Fibroblast of skin of scalp (primary cell): Measurements from ENCODE around the gene POP4. TPM values are rescaled to one million over a fixed set of nuclear protein-coding genes. Genes with fewer than 3 reads are reported as not detected.
"Not testable (repeated sequence)": the region's sequence is repeated elsewhere in the genome, so short reads cannot be mapped to it uniquely, and the experiment has no call there.

Source experiments
- DNase-seq: peaks from one replicate; pipeline ENCODE4 v3.0.0-alpha.2; 2013
- polyA plus RNA-seq, 2 experiments: library from polyadenylated mRNA; unstranded; fragments of 120-200 nt; gene quantifications; one replicate each; pipeline ENCODE4 v1.2.1, GENCODE V29; 2013; ENCODE audit not compliant: insufficient read length in 2 of 2

Gene POP4, protein sequence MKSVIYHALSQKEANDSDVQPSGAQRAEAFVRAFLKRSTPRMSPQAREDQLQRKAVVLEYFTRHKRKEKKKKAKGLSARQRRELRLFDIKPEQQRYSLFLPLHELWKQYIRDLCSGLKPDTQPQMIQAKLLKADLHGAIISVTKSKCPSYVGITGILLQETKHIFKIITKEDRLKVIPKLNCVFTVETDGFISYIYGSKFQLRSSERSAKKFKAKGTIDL
- polyA plus RNA-seq (2013, experiment 1 of 2; ENCODE audit: insufficient read length) = 65.5 TPM
- 63.3 TPM for polyA plus RNA-seq (2013, experiment 2 of 2; ENCODE audit: insufficient read length)

DNA sequence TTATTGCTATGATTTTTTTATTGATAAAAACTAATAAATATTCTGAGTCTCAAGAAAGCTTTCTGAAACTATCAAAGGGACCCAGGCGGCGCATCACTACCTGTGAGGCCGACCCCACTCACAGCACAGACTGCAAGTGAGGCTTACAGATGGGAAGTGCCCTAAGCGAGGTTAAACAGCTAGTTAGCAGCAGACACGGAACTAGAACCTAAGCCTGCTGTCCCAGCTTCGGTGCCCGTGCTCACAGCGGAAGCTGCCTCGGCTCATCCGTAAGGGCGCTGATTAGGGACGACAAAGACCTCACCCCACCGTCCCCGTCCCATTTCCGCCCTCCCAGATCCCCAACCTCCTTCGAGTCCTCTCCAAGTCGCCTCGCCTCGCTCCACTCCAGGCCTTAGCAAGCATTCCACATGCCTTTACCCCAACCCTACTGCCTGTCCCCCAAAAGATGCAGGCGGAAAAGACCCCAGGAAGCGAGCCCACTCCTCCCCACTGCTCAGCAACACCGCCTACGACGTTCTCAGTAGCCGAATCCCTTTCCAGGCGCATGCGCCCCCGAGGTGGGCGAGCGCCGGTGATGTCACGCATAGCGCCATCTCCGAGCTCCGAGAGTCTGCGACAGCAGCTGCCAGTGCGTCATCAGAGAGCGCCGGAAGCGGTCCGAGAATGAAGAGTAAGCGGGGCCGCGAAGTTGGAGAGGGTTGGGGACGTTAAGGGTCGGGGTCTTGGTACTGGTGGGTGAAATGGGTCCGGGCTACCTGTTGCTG lies at the start of gene POP4:
Gene POP4 (plus strand): TSS at position 631 of the 767 bp plus-strand sequence. CDS start 36 bp downstream, at position 667.
- peak; percentile 96 for DNase-seq

DNA sequence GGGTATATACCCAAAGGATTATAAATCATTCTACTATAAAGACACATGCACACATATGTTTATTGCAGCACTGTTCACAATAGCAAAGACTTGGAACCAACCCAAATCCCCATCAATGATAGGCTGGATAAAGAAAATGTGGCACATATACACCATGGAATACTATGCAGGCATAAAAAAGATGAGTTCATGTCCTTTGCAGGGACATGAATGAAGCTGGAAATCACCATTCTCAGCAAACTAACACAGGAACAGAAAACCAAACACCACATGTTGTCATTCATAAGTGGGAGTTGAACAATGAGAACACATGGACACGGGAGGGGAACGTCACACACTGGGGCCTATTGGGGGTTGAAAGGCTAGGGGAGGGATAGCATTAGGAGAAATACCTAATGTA lies 47.0 kb upstream of the POP4 start:
- not testable (repeated sequence) for DNase-seq

DNA sequence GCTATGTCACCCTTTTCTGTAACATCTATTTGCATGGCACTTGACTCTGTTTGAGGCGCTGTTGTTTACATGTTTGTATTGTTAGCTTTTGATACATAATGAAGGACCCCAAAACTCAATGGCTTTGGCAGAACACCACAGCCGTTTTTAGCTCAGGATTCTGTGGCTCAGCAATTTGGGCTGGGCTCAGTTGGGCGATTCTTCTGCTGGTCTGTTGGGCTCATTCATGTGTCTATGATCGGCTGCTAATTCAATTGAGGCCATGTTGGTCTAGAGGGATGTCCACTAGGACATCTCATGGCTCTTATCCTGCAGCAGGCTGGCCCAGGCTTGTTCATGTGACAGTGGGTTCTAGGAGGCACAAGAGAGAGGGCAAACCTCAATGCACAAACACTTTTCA lies 46.3 kb upstream of the POP4 start:
- DNase-seq = no peak

DNA sequence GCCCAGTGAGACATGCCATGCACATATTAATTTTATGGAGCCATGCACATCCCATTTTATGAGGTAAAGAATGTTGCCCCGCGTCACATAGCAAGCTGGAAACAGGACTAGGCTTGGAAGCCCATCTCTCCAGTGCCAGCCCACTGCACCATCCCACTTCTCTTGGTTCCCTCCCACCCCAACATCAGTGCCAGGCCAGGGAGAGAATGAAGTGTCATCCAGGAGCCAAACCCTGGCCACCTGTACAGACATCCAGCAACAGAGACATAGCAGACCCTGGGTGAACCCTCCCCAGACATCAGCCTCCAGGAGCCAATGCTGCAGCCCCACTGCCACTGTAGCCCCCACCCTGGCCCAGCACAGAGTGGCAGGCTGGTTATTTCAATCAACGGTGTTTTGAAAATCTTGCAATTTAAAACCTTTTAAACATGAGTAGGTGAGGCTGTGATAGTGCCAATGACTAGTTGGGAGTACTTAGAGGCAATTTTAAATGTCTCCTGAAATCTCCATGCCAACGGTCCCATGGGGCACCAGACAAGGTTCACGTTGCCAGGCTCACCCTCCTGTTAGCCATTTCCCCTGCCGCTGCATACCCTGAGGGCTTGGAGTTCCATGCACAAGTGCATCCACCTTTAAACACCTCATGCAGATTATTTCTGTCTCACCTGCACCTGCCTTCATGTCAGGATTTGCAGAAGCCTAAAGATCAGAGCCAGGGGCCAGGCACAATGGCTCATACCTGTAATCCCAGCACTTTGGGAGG lies 45.6 kb upstream of the POP4 start:
- no peak for DNase-seq

DNA sequence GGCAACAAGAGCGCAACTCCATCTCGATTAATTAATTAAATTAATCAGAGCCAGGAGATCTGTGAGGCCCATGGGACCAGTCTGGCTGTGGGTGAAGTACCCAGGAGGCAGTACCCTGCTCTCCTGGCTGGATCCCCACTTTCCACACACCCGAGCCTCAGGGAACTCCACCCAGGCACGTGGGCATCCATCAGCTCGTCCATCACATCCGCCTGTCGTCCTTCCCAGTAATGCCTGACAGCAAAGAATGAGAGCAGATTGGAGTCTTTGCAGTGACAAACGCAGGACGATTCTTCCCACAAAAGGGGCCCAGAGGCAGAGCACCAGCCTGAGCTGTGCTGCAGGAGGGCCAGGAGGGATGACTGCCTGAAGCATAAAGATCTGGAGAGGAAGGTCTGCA lies 44.5 kb upstream of the POP4 start:
- no peak for DNase-seq

DNA sequence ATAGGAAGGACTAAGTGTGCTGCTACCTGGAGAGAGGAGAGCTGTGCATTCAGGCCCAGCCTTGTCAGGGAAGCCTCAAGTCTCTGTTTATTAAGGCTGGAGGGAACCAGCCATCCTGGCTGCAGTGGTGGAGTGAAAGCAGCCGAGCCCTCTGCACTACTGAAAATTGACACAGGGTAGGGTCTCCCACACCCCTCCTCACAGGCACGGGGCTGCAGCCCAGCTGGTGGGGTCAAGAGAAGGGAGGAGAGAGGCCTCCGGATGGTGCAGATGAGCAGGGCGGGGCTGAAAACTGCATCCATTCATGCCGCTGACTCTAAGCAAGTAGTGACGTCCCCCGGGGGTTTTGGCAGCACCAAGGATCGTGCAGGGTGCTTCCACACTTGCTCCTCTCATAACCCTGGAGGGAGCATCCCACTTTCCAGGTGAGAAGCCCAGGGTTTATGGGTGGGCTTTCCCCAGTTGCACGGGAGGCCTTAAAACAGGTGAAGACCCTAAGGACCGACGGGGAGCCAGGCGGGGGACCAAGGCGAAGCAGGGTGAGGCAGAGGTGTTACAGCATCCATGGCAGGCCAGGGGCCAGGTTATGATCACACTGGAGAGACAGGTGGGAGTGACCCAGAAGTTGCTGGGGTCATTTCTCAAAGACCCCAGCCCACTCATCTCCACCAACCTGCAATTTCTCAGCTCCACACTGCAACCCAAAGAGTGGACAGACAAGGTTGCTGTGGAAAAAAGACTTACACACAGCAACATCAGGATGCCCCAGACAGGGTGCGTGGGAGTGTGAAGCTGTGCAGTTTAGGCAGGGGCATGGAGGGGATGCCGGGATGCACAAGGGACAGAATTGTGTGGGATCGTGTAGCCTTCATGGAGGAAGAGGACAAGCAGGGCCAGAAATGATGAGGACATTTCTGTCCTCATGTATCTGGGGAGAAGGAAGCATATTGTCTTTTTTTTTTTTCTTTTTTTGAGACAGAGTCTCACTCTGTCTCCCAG lies 43.5 kb upstream of the POP4 start:
- DNase-seq = no peak

DNA sequence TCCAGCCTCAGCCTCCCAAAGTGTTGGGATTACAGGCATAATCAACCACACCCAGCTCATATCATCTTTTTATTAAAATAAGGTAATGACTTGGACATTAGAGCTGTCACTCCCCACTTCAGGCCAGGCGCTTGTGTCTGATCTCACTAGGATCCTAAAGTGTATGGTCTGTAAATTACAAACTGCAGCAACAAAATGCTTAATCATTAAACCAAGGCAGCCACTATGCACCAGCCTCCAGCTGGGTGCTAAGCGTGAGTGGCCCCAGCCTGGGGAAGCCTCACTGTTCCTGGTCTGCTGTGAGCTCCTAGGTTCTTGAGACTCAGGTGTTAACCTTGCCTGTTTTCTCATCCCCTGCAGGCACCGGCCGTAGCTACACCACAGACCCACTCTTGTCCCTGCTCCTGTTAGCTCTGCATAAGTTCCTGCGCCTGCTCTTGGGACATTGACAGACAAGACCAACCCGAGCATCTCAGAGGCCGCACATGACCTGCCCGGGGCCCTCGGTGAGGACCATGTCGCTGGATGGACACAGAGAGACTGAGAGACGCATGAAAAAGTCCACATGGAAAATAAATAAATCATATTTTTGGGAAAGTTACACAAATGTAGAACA lies 42.5 kb upstream of the POP4 start:
- DNase-seq = no peak

DNA sequence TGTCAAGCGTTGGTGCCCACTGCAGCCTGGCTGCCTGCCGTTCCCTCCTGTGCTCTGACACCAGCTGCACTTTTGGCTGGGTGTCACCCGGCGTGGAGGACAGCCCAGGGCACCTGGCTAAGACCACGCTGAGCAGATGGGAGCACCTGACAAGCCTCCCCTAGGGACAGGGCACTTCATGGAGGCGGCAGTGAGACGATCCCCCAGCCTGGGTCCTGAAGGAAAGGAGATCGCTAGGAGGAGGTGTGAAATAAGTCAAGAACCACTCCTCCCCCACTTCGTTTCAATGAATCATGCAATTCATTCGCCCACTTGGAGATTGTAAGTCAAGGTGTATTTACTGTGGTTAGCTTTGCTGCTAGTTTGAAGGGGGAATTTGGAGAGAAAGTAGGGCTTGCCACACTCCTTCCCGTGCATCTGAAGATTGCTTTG lies 41.5 kb upstream of the POP4 start:
- DNase-seq = no peak

DNA sequence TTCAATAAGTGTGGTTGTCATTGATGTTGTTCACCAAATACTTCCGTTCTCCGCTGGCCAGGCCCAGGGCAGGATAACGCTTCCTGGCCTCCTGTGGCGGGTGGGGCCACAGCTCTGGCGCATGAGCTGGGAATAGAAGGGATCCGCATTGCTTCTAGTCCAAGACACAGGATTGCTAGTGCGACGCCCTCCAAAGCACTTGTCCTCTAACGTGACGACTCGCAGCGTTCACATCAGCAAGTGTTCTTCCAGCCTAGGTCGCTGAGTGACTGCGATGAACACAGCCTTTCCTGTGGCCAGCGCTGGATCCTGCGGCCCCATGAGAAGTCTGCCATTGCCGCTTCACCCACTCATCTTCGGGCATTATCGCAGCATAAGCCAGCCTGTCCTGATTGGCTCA lies 40.9 kb upstream of the POP4 start:
- no peak for DNase-seq

DNA sequence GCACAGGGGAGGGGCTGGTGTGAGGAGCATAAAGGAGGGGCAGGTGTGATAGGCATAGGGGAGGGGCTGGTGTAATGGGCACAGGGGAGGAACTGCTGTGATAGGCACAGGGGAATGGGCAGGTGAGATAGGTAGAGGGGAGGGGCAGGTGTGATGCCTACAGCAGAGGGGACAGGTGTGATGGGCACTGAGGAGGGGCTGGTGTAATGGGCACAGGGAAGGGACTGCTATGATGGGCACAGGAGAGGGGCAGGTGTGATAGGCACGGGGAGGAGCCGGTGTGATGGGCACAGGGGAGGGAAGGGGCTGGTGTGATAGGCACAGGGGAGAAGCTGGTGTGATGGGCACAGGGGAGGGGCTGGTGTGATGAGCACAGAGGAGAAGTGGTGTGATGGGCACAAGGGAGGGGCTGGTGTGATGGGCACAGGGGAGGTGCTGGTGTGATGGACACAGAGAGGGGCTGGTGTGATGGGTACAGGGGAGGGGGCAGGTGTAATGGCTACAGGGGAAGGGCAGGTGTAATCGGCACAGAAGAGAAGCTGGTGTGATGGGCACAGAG lies 39.5 kb upstream of the POP4 start:
- no peak for DNase-seq

DNA sequence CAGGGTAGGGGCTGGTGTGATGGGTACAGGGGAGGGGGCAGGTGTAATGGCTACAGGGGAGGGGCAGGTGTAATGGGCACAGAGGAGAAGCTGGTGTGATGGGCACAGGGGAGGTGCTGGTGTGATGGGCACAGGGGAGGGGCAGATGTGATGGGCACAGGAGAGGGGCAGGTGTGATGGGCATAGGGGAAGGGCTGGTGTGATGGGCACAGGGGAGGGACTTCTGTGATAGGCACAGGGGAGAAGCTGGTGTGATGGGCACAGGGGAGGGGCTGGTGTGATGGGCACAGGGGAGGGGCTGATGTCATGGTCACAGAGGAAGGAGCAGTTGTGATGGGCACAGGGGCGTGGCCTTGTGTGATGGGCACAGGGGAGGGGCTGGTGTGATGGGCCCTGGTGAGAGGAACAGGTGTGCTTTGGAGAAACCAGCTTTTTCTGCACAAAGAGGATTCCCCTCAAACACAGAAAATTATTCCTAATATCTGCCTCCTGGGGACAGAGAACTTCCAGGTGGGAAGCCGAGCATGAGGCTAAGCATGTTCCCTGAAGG lies 38.6 kb upstream of the POP4 start:
- no peak for DNase-seq

DNA sequence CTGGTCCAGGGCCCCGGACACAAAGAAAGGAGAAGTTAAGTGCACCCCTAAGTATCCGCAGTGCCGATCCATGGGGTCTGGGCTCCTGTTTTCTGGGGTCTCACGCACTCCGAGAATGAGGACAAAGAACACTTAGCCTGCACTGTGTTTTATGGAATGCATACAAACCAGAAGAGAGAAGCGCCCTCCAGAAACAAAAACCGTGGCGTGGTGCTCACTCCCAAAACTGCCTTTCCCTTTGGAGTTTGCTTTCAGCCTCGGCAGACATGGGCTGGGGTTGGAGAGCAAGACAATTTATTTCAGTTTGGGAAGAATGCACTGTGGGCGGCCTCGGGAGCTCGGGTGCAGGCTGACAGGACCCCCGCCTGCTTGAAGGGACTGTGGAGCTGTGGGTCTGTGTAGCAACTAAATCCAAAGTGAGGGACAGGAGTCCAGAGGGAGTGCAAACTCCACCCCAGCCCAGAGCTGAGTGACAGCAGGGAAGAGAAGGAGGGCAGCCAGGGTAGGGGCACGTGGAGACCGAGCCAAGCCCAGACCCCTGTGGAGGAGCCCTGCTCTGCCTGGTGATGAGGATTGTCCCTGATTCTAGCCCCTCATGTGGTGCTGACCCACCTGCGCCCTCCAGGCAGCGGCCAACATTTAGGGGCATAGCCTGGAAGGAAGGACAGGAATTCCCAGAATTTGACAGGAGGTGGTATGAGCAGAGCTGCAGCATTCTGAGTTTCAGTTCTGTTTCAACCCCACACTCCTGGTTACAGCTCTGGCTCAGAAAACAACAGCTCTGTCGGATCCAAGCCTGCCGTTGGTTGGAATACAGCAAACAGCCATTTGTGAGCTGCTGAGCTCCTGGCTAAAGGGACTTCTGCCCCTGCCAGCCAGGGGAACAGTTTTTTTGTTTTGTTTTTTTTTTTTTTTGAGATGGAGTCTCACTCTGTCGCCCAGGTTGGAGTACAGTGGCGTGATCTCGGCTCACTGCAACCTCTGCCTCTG lies 37.8 kb upstream of the POP4 start:
- DNase-seq = no peak

DNA sequence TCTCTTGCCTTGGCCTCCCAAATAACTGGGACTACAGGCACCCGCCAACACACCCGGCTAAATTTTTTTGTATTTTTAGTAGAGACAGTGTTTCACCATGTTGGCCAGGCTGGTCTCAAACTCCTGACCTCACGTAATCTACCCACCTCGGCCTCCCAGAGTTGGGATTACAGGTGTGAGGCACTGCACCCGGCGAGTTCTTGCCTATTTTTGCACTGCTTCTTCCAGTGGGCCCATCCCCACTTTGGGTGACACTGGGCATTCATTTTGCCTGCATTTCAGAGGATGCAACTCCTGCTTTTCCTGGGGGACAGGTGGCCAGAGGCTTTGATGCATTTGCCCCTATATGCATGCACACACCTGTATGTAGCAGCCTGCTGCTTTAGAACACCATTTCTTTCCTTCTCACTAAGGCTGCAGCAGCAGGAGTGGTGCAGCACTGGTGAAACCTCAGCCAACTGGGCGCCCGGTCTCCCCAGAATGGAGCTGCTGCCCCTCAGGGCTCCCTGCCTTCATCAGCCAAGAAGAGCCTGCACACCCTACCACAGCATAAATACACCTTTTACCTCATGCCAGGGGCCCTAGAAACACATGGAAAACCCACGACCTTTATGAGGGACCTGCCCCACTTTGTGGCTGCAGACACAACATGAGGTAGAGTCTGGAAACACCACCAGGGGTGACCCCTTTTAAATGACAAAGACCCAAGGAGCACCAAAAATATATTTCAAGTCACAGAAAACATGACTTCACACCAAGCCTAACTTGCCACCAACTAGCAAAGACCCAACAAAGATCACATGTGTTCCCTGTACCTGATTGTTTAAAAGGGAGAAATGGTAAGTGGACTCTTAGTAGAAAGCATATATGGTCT lies 36.8 kb upstream of the POP4 start:
- DNase-seq = no peak

DNA sequence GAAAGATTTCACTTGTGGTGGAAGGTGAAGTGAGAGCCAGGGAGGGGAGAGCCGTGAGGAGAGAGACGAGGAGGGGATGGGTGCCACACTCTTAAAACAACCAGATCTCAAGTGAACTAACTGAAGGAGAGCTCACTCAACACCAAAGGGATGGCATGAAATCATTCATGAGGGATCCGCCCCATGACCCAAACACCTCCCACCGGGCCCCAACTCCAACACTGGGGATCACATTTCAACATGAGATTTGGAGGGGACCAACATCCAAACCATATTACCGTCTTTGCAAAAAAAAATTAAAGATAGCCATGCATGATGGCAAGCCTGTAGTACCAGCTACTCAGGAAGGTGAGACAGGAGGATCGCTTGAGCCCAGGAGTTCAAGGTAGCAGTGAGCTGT lies 34.9 kb upstream of the POP4 start:
- no peak for DNase-seq

DNA sequence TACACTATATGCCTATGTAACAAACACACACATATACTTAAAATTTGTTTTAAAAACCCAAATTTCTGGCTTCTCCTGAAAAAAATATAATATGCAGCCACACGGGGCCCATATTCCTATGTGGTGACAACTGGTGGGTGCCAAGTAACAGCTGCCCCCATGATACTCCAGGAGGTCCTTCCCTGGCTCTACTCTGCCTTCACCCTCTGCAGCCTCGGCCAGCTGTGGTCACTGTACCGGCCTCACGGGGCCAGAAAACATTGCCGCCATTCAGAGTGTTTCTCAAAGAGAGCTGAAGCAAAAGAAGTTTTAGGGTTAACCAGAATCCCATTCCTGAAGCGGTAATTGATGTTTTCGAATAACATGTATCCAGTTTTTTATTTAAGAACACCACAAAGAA lies 32.6 kb upstream of the POP4 start:
- DNase-seq = no peak

DNA sequence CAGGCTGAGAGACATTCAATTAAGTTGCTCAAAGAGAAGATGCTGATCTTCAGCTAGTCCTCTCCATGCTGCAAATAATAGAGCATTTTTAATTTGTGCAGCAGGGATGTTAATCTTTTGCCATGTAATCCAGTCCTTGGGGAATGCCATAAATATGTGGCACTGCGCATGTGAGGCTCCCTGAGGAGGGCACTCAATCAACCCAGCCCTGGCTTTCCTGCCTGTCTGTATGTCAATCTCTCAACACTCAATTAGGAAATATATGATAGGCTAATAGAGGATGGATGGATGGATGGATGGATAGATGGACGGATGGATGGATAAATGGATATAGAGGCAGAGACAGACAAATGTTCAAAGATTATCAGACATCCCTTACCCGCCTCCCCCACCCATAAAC lies 31.6 kb upstream of the POP4 start:
- no peak for DNase-seq

DNA sequence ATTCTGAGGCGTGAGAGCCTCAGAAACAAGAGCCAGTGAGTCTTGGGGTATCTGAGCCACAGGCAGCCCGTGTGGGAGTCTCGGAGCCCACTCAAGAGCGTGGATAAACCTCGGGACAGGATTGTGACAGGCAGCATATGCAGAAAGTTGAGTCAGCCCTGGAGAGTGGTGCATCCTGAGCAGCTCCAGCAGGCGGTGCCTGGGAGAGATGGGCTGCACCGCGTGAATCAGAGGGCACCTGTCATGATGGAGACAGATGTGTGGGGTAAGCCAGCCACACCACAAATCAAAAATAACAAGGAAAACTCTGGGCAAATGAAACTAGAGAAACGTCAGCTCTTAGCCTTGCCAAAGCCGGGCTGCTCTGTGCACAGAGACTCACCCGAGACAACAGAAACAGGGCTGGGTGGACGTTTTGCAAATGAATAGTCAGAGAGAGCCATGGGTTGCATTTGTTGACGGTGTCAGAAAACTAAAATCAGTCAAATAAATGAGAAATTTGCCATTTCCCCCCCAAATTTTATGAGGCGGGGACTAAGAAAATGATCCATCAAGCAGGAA lies 30.0 kb upstream of the POP4 start:
- no peak for DNase-seq
